BJ (cell line): ENCODE data around the gene CCNT2. TPM values are rescaled to one million over a fixed set of nuclear protein-coding genes. Genes with fewer than 3 reads are reported as not detected.

ENCODE experiments used
- CTCF ChIA-PET: fragments of 350-600 bp; formaldehyde crosslinking; extraction: SDS; loops from one replicate; lab custom pipeline; 2021; ENCODE audit warnings: antibody characterized with exemption, inconsistent platforms; lab: Yijun Ruan, JAX
- POLR2A ChIA-PET: fragments of 300-600 bp; sonication (Branson Sonifier 250); formaldehyde crosslinking; extraction: SDS; loops from one replicate; lab custom pipeline; 2021; ENCODE audit warnings: antibody characterized with exemption; lab: Charles Lee
- DNase-seq: peaks from one replicate; pipeline ENCODE4 v3.0.0-alpha.2; 2011; ENCODE audit warnings: low read depth
- H3K27me3 ChIP-seq: 2 replicates; pipeline ENCODE4 v1.6.0; 2011; ENCODE audit warnings: low read length; ENCODE audit not compliant: control insufficient read depth, insufficient read depth
- H3K36me3 ChIP-seq: 2 replicates; pipeline ENCODE4 v1.5.1; 2011; ENCODE audit warnings: low read length; ENCODE audit not compliant: control insufficient read depth, insufficient read depth
- H3K4me3 ChIP-seq: 2 replicates; pipeline ENCODE4 v1.5.1; 2011; ENCODE audit warnings: low read depth, mild to moderate bottlenecking, control low read depth, low read length
- CTCF ChIP-seq: IDR thresholded peaks from 2 replicates; pipeline ENCODE4 v1.5.1; 2011; ENCODE audit warnings: low read depth, mild to moderate bottlenecking, control low read depth, inconsistent platforms, low read length, moderate library complexity; ENCODE audit not compliant: insufficient read depth
- polyA plus RNA-seq: library from polyadenylated mRNA; depleted of rRNA; stranded (reverse); fragments of >200 nt; gene quantifications from 2 replicates; pipeline ENCODE4 v1.2.3, GENCODE V29; 2011

Gene CCNT2
- polyA plus RNA-seq, 1 experiment, result 9.1 TPM

- H3K27me3 ChIP-seq, result no peaks in the 10 kb centered on the region
- no peak for TF ChIP-seq CTCF
- ChIA-PET CTCF (no interaction called here), POLR2A (no interaction called here)
- peaks cover 4% of the 10 kb centered on the region for H3K36me3 ChIP-seq
- H3K4me3 ChIP-seq, result no peak overlapping the region
- DNase-seq, result no peak
Measured at GRCh38 chr2:134946073-134946472, 27.5 kb downstream of the CCNT2 start.

- H3K36me3 ChIP-seq, result peaks cover 14% of the 10 kb centered on the region
- CTCF ChIA-PET, result interaction anchor here (0.6 kb wide), 1 partner anchor 40 kb away, joined by 3 read pairs; no protein-coding TSS in a partner anchor
- no peak for TF ChIP-seq CTCF
- POLR2A ChIA-PET, result no interaction called here
- no peak for DNase-seq
- no peaks in the 10 kb centered on the region for H3K27me3 ChIP-seq
- H3K4me3 ChIP-seq, result no peak overlapping the region
Measured at GRCh38 chr2:134949981-134950708, 31.5 kb downstream of the CCNT2 start.

DNA sequence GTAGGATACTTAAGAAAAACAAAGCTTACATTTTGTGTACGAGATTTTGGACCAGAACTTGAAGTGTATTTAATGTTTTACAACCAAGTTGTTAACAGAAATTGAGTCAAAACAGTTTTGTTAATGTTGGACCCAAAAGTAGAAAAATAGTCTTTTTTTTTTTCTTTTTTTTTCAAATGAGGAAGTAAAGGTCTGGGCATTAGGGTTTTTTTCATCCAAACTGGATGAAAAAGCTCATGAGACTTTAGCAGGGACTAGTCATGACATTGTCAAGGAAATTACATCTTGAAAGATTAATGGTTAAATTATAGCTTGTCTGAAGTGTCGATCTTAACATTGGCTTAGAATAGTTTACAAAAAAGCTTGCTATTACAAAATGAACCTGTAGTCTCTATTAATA, 32.3 kb downstream of the CCNT2 start:
- CTCF ChIA-PET, result interaction anchor here (0.6 kb wide), 1 partner anchor 39 kb away, joined by 3 read pairs; no protein-coding TSS in a partner anchor
- no peak for DNase-seq
- POLR2A ChIA-PET, result no interaction called here
- H3K36me3 ChIP-seq, result peaks cover 14% of the 10 kb centered on the region
- TF ChIP-seq CTCF, result no peak
- H3K4me3 ChIP-seq, result no peak overlapping the region
- H3K27me3 ChIP-seq, result no peaks in the 10 kb centered on the region

DNA sequence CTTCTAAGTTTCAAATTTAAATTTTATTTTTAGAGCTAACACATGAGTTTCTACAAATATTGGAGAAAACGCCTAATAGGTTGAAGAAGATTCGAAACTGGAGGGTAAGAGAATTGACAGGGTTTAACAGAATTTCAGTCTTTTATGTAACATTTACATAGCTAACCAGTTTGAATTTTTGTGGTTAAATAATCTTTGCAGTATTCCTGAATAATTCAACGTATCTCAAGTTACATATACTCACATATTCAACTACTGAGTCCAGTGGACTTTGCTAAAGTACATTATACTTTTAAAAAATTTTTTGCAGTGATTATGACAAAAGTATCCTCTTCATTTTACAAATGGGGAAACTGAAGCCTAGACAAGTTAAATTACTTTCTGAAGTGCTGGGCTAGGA, 34.0 kb downstream of the CCNT2 start:
- Histone ChIP-seq H3K36me3 (peaks cover 14% of the 10 kb centered on the region), H3K4me3 (no peak overlapping the region), H3K27me3 (no peaks in the 10 kb centered on the region)
- DNase-seq, result no peak
- TF ChIP-seq CTCF, result no peak
- ChIA-PET POLR2A (no interaction called here), CTCF (no interaction called here)

GRCh38 chr2:134954065-134954464, 35.4 kb downstream of the CCNT2 start:
- ChIA-PET POLR2A (no interaction called here), CTCF (no interaction called here)
- Histone ChIP-seq H3K4me3 (no peak overlapping the region), H3K27me3 (no peaks in the 10 kb centered on the region), H3K36me3 (peaks cover 10% of the 10 kb centered on the region)
- no peak for DNase-seq
- TF ChIP-seq CTCF, result no peak
